AG04449 (cell line): ENCODE results near the gene NF1.
"Not testable (repeated sequence)": the region's sequence is repeated elsewhere in the genome, so short reads cannot be mapped to it uniquely, and the experiment has no call there.

ENCODE experiments used
- CTCF ChIA-PET: fragments of 350-600 bp; formaldehyde crosslinking; extraction: SDS; loops from one replicate; lab custom pipeline; 2021; ENCODE audit warnings: antibody characterized with exemption; lab: Yijun Ruan, JAX
- POLR2A ChIA-PET: fragments of 400-600, 350-600 bp; formaldehyde crosslinking; extraction: SDS; loops from one replicate; lab custom pipeline; 2020; ENCODE audit warnings: antibody characterized with exemption, inconsistent platforms; lab: Yijun Ruan, JAX
- DNase-seq: peaks from one replicate; pipeline ENCODE4 v3.0.0-alpha.2; 2010; ENCODE audit warnings: low read depth, low spot score
- H3K4me3 ChIP-seq: 2 replicates; pipeline ENCODE4 v1.5.1; 2011; ENCODE audit warnings: low read depth, mild to moderate bottlenecking, control low read depth, low read length
- TF ChIP-seq, protein P1 (sequence below): IDR thresholded peaks from one replicate; pipeline ENCODE4 v1.5.1; 2011; ENCODE audit warnings: mild to moderate bottlenecking, moderate library complexity, low read length, control low read depth, inconsistent platforms; ENCODE audit not compliant: insufficient read depth; ENCODE audit errors: missing control alignments

NF1 gene, protein sequence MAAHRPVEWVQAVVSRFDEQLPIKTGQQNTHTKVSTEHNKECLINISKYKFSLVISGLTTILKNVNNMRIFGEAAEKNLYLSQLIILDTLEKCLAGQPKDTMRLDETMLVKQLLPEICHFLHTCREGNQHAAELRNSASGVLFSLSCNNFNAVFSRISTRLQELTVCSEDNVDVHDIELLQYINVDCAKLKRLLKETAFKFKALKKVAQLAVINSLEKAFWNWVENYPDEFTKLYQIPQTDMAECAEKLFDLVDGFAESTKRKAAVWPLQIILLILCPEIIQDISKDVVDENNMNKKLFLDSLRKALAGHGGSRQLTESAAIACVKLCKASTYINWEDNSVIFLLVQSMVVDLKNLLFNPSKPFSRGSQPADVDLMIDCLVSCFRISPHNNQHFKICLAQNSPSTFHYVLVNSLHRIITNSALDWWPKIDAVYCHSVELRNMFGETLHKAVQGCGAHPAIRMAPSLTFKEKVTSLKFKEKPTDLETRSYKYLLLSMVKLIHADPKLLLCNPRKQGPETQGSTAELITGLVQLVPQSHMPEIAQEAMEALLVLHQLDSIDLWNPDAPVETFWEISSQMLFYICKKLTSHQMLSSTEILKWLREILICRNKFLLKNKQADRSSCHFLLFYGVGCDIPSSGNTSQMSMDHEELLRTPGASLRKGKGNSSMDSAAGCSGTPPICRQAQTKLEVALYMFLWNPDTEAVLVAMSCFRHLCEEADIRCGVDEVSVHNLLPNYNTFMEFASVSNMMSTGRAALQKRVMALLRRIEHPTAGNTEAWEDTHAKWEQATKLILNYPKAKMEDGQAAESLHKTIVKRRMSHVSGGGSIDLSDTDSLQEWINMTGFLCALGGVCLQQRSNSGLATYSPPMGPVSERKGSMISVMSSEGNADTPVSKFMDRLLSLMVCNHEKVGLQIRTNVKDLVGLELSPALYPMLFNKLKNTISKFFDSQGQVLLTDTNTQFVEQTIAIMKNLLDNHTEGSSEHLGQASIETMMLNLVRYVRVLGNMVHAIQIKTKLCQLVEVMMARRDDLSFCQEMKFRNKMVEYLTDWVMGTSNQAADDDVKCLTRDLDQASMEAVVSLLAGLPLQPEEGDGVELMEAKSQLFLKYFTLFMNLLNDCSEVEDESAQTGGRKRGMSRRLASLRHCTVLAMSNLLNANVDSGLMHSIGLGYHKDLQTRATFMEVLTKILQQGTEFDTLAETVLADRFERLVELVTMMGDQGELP (N-terminal part only)

DNA sequence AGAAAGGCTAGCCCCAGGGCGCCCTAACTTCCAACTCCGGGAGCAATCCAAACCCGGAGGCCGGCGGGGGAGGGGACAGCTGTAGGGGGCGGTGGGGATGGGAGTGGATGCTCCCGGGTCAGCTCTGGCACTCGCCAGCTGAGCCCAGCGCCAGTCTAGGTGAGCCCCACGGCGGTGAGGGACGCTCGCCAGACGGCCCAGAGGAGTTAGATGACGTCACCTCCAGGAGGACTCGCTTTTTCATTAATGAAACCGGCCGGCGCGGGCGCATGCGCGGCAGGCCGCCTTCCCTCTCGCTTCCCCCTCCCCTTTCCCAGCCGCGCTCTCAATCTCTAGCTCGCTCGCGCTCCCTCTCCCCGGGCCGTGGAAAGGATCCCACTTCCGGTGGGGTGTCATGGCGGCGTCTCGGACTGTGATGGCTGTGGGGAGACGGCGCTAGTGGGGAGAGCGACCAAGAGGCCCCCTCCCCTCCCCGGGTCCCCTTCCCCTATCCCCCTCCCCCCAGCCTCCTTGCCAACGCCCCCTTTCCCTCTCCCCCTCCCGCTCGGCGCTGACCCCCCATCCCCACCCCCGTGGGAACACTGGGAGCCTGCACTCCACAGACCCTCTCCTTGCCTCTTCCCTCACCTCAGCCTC is at the start of gene NF1:
NF1 (plus strand) TSS at position 378 of the 636 bp plus-strand sequence. CDS start 333 bp downstream, outside the sequence.
- TF ChIP-seq, protein P1, sequence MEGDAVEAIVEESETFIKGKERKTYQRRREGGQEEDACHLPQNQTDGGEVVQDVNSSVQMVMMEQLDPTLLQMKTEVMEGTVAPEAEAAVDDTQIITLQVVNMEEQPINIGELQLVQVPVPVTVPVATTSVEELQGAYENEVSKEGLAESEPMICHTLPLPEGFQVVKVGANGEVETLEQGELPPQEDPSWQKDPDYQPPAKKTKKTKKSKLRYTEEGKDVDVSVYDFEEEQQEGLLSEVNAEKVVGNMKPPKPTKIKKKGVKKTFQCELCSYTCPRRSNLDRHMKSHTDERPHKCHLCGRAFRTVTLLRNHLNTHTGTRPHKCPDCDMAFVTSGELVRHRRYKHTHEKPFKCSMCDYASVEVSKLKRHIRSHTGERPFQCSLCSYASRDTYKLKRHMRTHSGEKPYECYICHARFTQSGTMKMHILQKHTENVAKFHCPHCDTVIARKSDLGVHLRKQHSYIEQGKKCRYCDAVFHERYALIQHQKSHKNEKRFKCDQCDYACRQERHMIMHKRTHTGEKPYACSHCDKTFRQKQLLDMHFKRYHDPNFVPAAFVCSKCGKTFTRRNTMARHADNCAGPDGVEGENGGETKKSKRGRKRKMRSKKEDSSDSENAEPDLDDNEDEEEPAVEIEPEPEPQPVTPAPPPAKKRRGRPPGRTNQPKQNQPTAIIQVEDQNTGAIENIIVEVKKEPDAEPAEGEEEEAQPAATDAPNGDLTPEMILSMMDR, result no peak
- CTCF ChIA-PET, result interaction anchor here (1.4 kb wide), 1 partner anchor 9 kb away, joined by 3 read pairs; no protein-coding TSS in a partner anchor
- peak; percentile 49 for DNase-seq
- peak within 1 kb of the TSS; percentile 81 for H3K4me3 ChIP-seq
- POLR2A ChIA-PET, result no interaction called here

DNA sequence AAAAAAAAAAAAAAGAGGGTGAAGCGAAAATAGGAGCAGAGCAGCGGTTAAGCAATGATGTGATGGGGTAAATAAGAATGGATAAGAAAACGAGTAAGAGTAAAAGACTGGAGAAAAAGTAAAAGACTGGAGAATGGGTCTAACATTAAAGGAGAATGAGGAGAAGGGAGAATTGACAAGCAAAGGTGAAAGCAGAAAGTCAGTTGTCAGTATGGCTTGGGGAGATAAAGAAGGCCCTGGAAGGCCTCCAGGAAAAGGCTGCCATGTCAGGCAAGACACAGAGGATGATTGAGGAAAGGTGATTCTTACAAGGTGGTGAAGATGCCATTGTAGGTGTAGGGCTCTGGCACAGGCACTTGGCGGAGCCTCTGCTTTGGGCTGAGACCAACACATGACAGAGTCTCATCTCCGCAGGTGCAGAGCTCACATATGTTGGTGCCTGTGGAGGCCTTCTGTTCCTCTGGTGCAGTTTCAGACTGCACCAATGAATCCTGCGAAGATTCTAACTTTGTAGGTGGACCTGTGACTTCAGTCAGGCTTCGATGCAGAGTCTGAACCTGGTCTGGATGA is 47.8 kb upstream of the NF1 start:
- H3K4me3 ChIP-seq, CTCF ChIA-PET, POLR2A ChIA-PET, DNase-seq: not testable (repeated sequence)

DNA sequence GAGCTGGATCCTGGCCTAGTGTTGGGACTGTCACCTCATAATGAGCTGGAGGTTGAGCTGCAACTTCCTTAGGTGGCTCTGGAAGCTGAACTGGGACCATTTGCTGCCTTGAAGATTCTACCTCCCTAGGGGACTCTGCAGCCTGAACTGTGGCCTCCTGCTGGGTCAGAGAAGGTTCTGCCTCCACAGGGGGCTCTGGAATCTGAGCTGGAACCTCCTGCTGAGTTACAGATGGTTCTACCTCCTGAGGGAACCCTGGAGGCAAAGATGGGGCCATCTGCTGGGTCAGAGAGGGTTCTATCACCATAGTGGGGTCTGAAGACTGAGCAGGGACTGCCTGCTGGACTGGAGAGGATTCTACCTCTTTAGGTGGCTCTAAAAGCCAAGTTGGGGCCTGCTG is 46.6 kb upstream of the NF1 start:
- POLR2A ChIA-PET, result no interaction called here
- CTCF ChIA-PET, result no interaction called here
- TF ChIP-seq, protein P1, result no peak
- H3K4me3 ChIP-seq, result no peak overlapping the region
- no peak for DNase-seq

DNA sequence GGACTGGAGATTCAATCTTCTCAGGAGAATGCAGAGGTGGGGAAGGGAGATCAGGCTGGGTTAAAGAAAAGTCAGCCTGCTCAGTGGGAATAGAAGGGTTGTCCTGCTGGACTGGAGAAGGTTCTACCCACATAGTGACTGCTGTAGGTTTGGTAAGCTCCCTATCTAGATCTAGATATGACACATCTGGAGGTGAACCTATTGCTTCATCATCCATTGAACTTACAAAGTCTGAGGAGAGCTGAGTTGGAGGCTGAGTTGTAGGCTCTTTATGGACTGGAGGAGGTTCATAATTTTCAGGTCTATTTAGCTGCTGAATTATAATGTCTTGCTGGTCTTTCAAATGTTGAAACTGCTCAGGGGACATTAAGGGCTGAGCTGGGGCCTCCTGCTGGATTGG is 46.0 kb upstream of the NF1 start:
- TF ChIP-seq, protein P1, result no peak
- DNase-seq, result no peak
- POLR2A ChIA-PET, result no interaction called here
- no peak overlapping the region for H3K4me3 ChIP-seq
- CTCF ChIA-PET, result interaction anchor here (0.8 to 1.5 kb wide), 2 partner anchors 36 to 168 kb away, joined by 3 read pairs; no protein-coding TSS in a partner anchor

DNA sequence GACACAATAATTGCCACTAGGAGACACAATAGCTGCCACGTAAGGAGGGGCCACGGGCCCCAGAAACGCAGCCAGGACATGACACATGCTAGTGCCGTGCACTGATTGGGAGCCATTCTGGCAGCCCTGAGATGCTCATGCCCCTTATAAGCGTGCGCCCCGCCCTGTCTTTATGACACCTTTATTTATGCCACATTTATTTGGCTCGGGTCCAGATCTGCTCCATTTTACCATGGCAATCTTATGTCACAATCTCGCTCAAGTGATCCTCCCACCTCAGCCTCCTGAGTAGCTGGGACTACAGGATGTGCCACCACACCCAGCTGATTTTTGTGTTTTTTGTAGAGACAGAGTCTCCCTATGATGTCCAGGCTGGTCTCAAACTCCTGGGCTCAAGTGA is 43.8 kb upstream of the NF1 start:
- TF ChIP-seq, protein P1, result no peak
- ChIA-PET CTCF (interaction anchor here (0.9 to 2.4 kb wide), 3 partner anchors 11 to 164 kb away, joined by 3 to 8 read pairs (median 3); no protein-coding TSS in a partner anchor), POLR2A (no interaction called here)
- DNase-seq, result no peak
- H3K4me3 ChIP-seq, result no peak overlapping the region
